ENCODE measurements around the gene PRRC2A. TPM values are rescaled to one million over a fixed set of nuclear protein-coding genes. Genes with fewer than 3 reads are reported as not detected.

PRRC2A gene
- total RNA-seq, 3 donors from 2014 or later, result 109 to 151 (median 120) TPM

DNA sequence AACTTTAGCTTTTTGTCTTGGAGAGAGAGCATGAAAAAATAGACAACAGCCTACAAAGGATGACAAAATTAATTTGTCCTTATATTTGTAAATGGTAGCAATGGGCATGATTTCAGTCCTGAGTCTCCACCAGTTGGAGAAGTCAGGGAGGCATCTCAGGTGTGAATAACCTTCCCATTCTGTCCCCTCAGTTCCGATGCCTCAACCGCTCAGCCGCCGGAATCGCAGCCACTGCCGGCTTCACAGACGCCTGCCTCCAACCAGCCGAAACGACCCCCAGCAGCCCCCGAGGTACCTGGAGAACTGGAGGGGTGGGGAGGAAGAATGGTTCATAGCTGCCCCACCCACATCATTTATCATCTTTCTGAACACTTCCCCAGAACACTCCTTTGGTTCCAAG is 3.6 kb downstream of the PRRC2A start:
- Histone ChIP-seq H3K4me3 (no peak overlapping the region), H3K9me3 (no peaks in the 10 kb centered on the region), H3K36me3 (ENCODE audit: low read depth) (peaks cover 40% of the 10 kb centered on the region), H3K4me1 (ENCODE audit: low read depth) (peaks cover 9% of the 10 kb centered on the region)
- ATAC-seq (no peak), DNase-seq (no peak)
- intact Hi-C loops (cut with DNase I, micrococcal nuclease), result no loop called here
- TF ChIP-seq, protein P1, sequence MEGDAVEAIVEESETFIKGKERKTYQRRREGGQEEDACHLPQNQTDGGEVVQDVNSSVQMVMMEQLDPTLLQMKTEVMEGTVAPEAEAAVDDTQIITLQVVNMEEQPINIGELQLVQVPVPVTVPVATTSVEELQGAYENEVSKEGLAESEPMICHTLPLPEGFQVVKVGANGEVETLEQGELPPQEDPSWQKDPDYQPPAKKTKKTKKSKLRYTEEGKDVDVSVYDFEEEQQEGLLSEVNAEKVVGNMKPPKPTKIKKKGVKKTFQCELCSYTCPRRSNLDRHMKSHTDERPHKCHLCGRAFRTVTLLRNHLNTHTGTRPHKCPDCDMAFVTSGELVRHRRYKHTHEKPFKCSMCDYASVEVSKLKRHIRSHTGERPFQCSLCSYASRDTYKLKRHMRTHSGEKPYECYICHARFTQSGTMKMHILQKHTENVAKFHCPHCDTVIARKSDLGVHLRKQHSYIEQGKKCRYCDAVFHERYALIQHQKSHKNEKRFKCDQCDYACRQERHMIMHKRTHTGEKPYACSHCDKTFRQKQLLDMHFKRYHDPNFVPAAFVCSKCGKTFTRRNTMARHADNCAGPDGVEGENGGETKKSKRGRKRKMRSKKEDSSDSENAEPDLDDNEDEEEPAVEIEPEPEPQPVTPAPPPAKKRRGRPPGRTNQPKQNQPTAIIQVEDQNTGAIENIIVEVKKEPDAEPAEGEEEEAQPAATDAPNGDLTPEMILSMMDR (IDR thresholded peaks at IDR 0.05), result no peak

DNA sequence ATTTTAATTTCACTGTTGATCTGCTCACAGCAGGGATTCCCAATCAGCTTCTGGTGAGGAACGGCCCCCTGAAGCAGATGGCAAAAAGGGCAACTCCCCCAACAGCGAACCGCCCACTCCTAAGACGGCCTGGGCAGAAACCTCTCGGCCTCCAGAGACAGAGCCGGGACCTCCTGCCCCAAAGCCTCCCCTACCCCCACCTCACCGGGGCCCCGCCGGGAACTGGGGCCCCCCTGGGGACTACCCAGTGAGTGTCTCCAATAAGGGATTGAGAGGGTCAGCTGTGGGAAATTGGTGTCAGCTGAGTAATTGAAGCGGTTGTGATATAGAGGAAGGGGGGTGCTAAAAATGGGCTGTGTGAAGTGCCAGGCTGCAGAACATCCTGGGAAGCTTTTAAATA is 6.4 kb downstream of the PRRC2A start:
- ATAC-seq, result no peak
- H3K4me3 ChIP-seq, result no peak overlapping the region
- peaks cover 46% of the 10 kb centered on the region for H3K36me3 ChIP-seq (ENCODE audit: low read depth)
- TF ChIP-seq, protein P1 (IDR thresholded peaks at IDR 0.05), result no peak
- no peaks in the 10 kb centered on the region for H3K9me3 ChIP-seq
- intact Hi-C loops (cut with DNase I, micrococcal nuclease), result no loop called here
- no peak for DNase-seq
- peaks cover 3% of the 10 kb centered on the region for H3K4me1 ChIP-seq (ENCODE audit: low read depth)

GRCh38 chr6:31627690-31628287 is 7.3 kb downstream of the PRRC2A start:
- ATAC-seq (no peak), DNase-seq (no peak)
- intact Hi-C loops (cut with DNase I, micrococcal nuclease), result no loop called here
- peaks cover 46% of the 10 kb centered on the region for H3K36me3 ChIP-seq (ENCODE audit: low read depth)
- H3K4me1 ChIP-seq (ENCODE audit: low read depth), result no peaks in the 10 kb centered on the region
- H3K9me3 ChIP-seq, result no peaks in the 10 kb centered on the region
- TF ChIP-seq, protein P1 (IDR thresholded peaks at IDR 0.05), result no peak
- H3K4me3 ChIP-seq, result no peak overlapping the region

GRCh38 chr6:31629014-31629413 is 8.5 kb downstream of the PRRC2A start:
- no peak for ATAC-seq
- intact Hi-C loops (cut with DNase I, micrococcal nuclease), result no loop called here

DNA sequence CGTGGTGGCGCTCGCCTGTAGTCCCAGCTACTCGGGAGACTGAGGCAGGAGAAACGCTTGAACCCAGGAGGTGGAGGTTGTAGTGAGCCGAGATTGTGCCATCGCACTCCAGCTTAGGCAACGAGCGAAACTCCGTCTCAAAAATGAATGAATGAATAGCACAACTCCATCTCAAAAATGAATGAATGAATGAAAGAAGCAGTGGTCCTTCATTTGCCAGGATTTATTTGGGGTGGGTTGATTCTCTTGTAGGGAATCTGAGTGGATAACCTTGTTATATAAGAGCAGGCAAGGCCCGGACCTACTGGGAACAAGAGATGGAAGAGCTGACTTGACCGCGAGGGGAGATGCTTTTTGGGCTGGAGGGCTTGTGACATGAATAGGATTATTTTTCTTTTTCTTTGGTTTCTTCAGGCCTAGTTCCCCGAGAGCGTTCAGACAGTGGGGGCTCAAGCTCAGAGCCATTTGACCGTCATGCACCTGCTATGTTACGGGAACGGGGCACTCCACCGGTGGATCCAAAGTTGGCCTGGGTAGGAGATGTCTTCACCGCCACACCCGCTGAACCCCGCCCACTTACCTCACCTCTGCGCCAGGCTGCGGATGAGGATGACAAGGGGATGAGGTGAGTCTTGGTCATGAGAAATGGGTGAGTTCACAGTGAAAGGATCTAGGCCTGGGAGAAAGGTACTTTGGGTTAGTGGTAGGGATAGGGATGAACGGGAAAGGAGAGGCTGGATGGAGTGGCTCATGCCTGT is 9.8 kb downstream of the PRRC2A start:
- Histone ChIP-seq H3K4me3 (no peak overlapping the region), H3K9me3 (no peaks in the 10 kb centered on the region), H3K36me3 (ENCODE audit: low read depth) (peaks cover 35% of the 10 kb centered on the region), H3K4me1 (ENCODE audit: low read depth) (no peaks in the 10 kb centered on the region)
- intact Hi-C loops (cut with DNase I, micrococcal nuclease), result no loop called here
- ATAC-seq, result no peak
- no peak for DNase-seq
- TF ChIP-seq, protein P1 (IDR thresholded peaks at IDR 0.05), result no peak

More at GRCh38 chr6:31629014-31629413, 8.5 kb downstream of the PRRC2A start:
- Histone ChIP-seq H3K9me3 (no peaks in the 10 kb centered on the region), H3K4me1 (ENCODE audit: low read depth) (no peaks in the 10 kb centered on the region), H3K36me3 (ENCODE audit: low read depth) (peaks cover 46% of the 10 kb centered on the region), H3K4me3 (no peak overlapping the region)
- no peak for DNase-seq
- TF ChIP-seq, protein P1 (IDR thresholded peaks at IDR 0.05), result no peak
